Adrenal gland (tissue), 5 donors: ENCODE data around the gene DNM1L.
"Not testable (repeated sequence)": the region's sequence is repeated elsewhere in the genome, so short reads cannot be mapped to it uniquely, and the experiment has no call there.

Experiments used
- POLR2A ChIP-seq, 2 donors: fragments of 450-650 bp; IDR thresholded peaks; one replicate each; pipeline ENCODE4 v1.6.1; 2017; ENCODE audit warnings: antibody characterized with exemption in 2 of 2, mild to moderate bottlenecking in 2 of 2, moderate library complexity in 1 of 2
- TF ChIP-seq, protein P1 (sequence below), 6 experiments: fragments of 450-650 bp in 4 of 6; fragments of 200-600 bp in 2 of 6; sonication (generic) in 1 of 6; IDR thresholded peaks; 1 replicate in 5 of 6; 2 replicates in 1 of 6; pipeline versions ENCODE4 v1.5.1 to v1.8.0; 2016 to 2021; ENCODE audit warnings: antibody characterized with exemption in 6 of 6, mild to moderate bottlenecking in 2 of 6, moderate library complexity in 1 of 6
- donor health status: DM: no; HTN: no; CAD: no.

DNA sequence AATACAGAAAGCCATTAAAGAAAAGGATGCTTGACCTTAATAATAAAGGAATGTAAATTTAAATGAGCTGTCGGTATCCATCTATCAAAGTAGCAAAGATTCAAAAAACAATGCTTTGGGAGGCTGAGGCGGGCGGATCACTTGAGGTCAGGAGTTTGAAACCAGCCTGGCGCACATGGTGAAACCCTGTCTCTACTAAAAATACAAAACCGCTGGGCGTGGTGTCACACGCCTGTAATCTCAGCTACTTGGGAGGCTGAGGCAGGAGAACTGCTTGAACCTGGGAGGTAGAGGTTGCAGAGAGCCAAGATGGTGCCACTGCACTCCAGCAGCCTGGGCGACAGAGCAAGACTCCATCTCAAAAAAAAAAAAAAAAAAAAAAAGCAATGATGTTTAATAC, 20.3 kb downstream of the DNM1L start:
- TF ChIP-seq POLR2A (IDR thresholded peaks at IDR 0.05): not testable (repeated sequence)
- TF ChIP-seq, protein P1, sequence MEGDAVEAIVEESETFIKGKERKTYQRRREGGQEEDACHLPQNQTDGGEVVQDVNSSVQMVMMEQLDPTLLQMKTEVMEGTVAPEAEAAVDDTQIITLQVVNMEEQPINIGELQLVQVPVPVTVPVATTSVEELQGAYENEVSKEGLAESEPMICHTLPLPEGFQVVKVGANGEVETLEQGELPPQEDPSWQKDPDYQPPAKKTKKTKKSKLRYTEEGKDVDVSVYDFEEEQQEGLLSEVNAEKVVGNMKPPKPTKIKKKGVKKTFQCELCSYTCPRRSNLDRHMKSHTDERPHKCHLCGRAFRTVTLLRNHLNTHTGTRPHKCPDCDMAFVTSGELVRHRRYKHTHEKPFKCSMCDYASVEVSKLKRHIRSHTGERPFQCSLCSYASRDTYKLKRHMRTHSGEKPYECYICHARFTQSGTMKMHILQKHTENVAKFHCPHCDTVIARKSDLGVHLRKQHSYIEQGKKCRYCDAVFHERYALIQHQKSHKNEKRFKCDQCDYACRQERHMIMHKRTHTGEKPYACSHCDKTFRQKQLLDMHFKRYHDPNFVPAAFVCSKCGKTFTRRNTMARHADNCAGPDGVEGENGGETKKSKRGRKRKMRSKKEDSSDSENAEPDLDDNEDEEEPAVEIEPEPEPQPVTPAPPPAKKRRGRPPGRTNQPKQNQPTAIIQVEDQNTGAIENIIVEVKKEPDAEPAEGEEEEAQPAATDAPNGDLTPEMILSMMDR (IDR thresholded peaks at IDR 0.05): not testable (repeated sequence)
